Panc1 (cell line): ENCODE results near the gene RUNX3. TPM values are rescaled to one million over a fixed set of nuclear protein-coding genes. Genes with fewer than 3 reads are reported as not detected.

Source experiments
- ATAC-seq: fragments of 200-7000 bp; cut with Tn5 transposase; 2 replicates; pipeline ENCODE4 v1.9.1; 2020; ENCODE audit warnings: mild to moderate bottlenecking, moderate library complexity
- BruUV-seq: library from RNA; stranded (reverse); fragments of 400-500 nt; replicated peaks from 2 replicates; lab custom pipeline; 2021; lab: Mats Ljungman, UMichigan
- CTCF ChIA-PET: fragments of 300-600 bp; sonication (Branson Sonifier 250); formaldehyde crosslinking; loops from one replicate; lab custom pipeline; 2022; ENCODE audit warnings: antibody characterized with exemption; lab: Charles Lee
- POLR2A ChIA-PET: fragments of 300-600 bp; sonication (Branson Sonifier 250); formaldehyde crosslinking; loops from one replicate; lab custom pipeline; 2022; ENCODE audit warnings: antibody characterized with exemption; lab: Charles Lee
- DNase-seq: peaks from one replicate; pipeline ENCODE4 v3.0.0-alpha.2; 2010; ENCODE audit warnings: low read depth, low spot score
- H3K27ac ChIP-seq: 2 replicates; pipeline ENCODE4 v1.5.1; 2011; ENCODE audit warnings: mild to moderate bottlenecking, low read length, inconsistent platforms
- H3K27me3 ChIP-seq: fragments of 200-500 bp; sonication (Bioruptor generic); 2 replicates; pipeline ENCODE4 v1.6.0; 2014; ENCODE audit warnings: low read length, inconsistent platforms; ENCODE audit not compliant: control insufficient read depth, insufficient read depth
- H3K36me3 ChIP-seq: fragments of 200-500 bp; sonication (Bioruptor generic); 2 replicates; pipeline ENCODE4 v1.5.1; 2014; ENCODE audit warnings: inconsistent platforms, mild to moderate bottlenecking, low read length, moderate library complexity; ENCODE audit not compliant: control insufficient read depth, insufficient read depth
- H3K4me1 ChIP-seq: 2 replicates; pipeline ENCODE4 v1.5.1; 2011; ENCODE audit warnings: inconsistent platforms, mild to moderate bottlenecking, low read length, moderate library complexity; ENCODE audit not compliant: control insufficient read depth, insufficient read depth
- H3K4me3 ChIP-seq, 2 experiments: 2 replicates each; pipeline ENCODE4 v1.5.1; 2011 to 2012; ENCODE audit warnings: low read depth in 2 of 2, low read length in 2 of 2, mild to moderate bottlenecking in 2 of 2, inconsistent platforms in 1 of 2, moderate library complexity in 1 of 2
- H3K9me3 ChIP-seq: fragments of 200-500 bp; sonication (Bioruptor generic); 2 replicates; pipeline ENCODE4 v1.5.1; 2014; ENCODE audit warnings: low read depth, mild to moderate bottlenecking, inconsistent platforms, low read length, moderate library complexity; ENCODE audit not compliant: control insufficient read depth, insufficient read depth
- CTCF ChIP-seq: fragments of 450-650 bp; IDR thresholded peaks from 2 replicates; pipeline ENCODE4 v1.5.1; 2017; ENCODE audit warnings: mild to moderate bottlenecking
- POLR2AphosphoS5 ChIP-seq: IDR thresholded peaks from 2 replicates; pipeline ENCODE4 v1.6.1; 2012; ENCODE audit warnings: mild to moderate bottlenecking, low read depth, low read length, moderate library complexity
- SIN3A ChIP-seq: IDR thresholded peaks from 2 replicates; pipeline ENCODE4 v1.6.1; 2012; ENCODE audit warnings: low read depth, mild to moderate bottlenecking, low read length, moderate library complexity, borderline replicate concordance; ENCODE audit not compliant: insufficient read depth
- TCF7L2 ChIP-seq: IDR thresholded peaks from 2 replicates; pipeline ENCODE4 v1.6.1; 2011; ENCODE audit warnings: mild to moderate bottlenecking, low read depth, low read length, inconsistent platforms
- in situ Hi-C: cut with HindIII; loops from 2 replicates; pipeline ENCODE4 v1.10.0; 2016; ENCODE audit warnings: low sequenced_read_pairs, low pct_unique_long_range_greater_than_20kb
- intact Hi-C: fragments of 100-400 bp; cut with micrococcal nuclease; formaldehyde crosslinking; loops from one replicate; pipeline ENCODE4 v1.10.0; 2022; ENCODE audit not compliant: unreplicated experiment
- total RNA-seq: library from RNA; stranded (reverse); gene quantifications from one replicate; pipeline ENCODE4 v1.2.1, GENCODE V29; 2021; ENCODE audit not compliant: unreplicated experiment
- TF ChIP-seq, protein P1 (sequence below), 2 experiments: IDR thresholded peaks; 2 replicates each; pipeline ENCODE4 v1.6.1; 2011 to 2012; ENCODE audit warnings: low read depth in 2 of 2, control low read depth in 1 of 2, low read length in 1 of 2, mild to moderate bottlenecking in 1 of 2, moderate library complexity in 1 of 2; ENCODE audit not compliant: insufficient read depth in 1 of 2

The RUNX3 gene
- total RNA-seq, 1 experiment from 2014 or later = 0.10 TPM

DNA sequence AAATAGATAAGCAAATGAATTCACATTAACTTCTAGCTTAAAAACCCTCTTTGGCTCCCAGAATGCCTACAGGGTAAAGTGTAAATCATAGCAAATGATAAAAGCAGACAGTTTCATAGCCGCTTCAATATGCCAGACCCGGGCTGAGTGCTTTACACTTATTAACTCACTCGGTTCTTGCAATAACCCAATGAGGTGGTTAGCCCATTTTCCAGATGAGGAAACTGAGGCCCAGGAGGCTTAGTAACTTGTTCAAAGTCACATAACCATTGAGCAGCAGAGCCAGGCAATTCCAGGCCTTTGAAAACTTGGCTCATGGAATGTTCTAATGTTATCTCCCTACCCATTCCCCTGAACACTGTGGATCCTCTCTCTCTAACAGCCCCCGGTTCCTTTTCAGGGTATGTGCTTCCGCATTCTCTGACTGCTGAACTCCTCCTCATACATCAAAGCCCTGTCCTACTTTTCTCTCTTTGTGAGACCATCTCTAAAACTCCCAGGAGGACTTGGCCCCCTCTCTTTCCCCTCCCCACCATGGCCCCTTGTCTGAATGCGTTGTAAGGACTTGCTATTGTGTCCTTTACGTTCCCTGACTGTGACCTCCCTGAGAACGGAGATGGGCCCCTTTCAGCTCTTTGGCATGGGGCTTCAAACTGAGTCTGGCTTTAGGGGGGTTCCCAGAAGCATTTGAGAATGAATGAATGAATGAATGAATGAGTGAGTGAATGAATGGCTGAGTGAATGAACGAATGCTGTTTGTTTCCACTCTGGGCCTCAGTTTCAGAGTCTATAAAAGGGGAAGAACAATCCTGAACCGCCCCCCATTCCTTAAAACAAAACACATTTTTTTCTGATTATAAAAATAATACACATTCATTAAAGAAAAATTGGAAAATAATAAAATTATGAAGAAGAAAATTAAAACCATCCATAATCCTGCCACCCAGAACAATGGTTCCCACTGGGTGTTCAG is 15.6 kb upstream of the RUNX3 start:
- in situ Hi-C loops = no loop called here
- TF ChIP-seq CTCF (no peak), POLR2AphosphoS5 (no peak), TCF7L2 (no peak), SIN3A (no peak)
- TF ChIP-seq, protein P1, sequence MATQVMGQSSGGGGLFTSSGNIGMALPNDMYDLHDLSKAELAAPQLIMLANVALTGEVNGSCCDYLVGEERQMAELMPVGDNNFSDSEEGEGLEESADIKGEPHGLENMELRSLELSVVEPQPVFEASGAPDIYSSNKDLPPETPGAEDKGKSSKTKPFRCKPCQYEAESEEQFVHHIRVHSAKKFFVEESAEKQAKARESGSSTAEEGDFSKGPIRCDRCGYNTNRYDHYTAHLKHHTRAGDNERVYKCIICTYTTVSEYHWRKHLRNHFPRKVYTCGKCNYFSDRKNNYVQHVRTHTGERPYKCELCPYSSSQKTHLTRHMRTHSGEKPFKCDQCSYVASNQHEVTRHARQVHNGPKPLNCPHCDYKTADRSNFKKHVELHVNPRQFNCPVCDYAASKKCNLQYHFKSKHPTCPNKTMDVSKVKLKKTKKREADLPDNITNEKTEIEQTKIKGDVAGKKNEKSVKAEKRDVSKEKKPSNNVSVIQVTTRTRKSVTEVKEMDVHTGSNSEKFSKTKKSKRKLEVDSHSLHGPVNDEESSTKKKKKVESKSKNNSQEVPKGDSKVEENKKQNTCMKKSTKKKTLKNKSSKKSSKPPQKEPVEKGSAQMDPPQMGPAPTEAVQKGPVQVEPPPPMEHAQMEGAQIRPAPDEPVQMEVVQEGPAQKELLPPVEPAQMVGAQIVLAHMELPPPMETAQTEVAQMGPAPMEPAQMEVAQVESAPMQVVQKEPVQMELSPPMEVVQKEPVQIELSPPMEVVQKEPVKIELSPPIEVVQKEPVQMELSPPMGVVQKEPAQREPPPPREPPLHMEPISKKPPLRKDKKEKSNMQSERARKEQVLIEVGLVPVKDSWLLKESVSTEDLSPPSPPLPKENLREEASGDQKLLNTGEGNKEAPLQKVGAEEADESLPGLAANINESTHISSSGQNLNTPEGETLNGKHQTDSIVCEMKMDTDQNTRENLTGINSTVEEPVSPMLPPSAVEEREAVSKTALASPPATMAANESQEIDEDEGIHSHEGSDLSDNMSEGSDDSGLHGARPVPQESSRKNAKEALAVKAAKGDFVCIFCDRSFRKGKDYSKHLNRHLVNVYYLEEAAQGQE (IDR thresholded peaks at IDR 0.05; ENCODE audit: insufficient read depth in 1 of 2, low read depth in 2 of 2, low read length in 1 of 2) = no peak
- no peak for DNase-seq
- no peaks in the 10 kb centered on the region for H3K4me1 ChIP-seq
- no peaks in the 10 kb centered on the region; the same call in 1 of the 2 replicates for H3K27me3 ChIP-seq
- ChIA-PET POLR2A (no interaction called here), CTCF (interaction anchor here (0.8 kb wide), 1 partner anchor 13 kb away, joined by 3 read pairs; no protein-coding TSS in a partner anchor)
- H3K27ac ChIP-seq = no peak overlapping the region
- H3K4me3 ChIP-seq = no peak overlapping the region
- BruUV-seq = no TSS peak
- H3K36me3 ChIP-seq = no peaks in the 10 kb centered on the region
- intact Hi-C loops = no loop called here
- H3K9me3 ChIP-seq = no peaks in the 10 kb centered on the region
- no peak for ATAC-seq

DNA sequence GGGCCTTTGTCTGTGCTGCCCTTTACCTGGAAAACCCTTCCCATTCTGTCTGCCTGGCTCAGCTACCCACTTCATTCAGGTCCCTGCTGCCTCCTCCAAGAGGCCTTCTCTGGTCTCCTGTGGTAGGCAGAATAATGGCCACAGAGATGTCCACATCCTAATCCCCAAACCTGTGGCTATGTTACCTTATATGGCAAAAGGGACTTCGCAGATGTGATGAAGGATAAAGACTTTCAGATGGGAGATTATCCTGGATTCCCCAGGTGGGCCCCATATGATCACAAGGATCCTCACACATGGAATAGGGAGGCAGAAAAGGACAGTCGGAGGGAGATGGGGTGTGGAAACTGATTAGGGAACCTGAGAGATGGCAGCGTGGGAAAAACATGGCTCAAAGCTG is 14.2 kb upstream of the RUNX3 start:
- intact Hi-C loops (no loop called here), in situ Hi-C loops (no loop called here)
- H3K4me3 ChIP-seq = no peak overlapping the region
- H3K4me1 ChIP-seq = no peaks in the 10 kb centered on the region
- ChIA-PET CTCF (no interaction called here), POLR2A (no interaction called here)
- H3K27me3 ChIP-seq = no peaks in the 10 kb centered on the region; the same call in 1 of the 2 replicates
- BruUV-seq = no TSS peak
- no peaks in the 10 kb centered on the region for H3K9me3 ChIP-seq
- DNase-seq = no peak
- no peak for ATAC-seq
- no peak for TF ChIP-seq POLR2AphosphoS5
- no peak for TF ChIP-seq CTCF
- TF ChIP-seq TCF7L2 = no peak
- no peak for TF ChIP-seq SIN3A
- TF ChIP-seq, protein P1 (IDR thresholded peaks at IDR 0.05; ENCODE audit: insufficient read depth in 1 of 2, low read depth in 2 of 2, low read length in 1 of 2) = no peak
- no peak overlapping the region for H3K27ac ChIP-seq
- no peaks in the 10 kb centered on the region for H3K36me3 ChIP-seq
